ENCODE measurements around the gene SCGB1C2.

Gene SCGB1C2

DNA sequence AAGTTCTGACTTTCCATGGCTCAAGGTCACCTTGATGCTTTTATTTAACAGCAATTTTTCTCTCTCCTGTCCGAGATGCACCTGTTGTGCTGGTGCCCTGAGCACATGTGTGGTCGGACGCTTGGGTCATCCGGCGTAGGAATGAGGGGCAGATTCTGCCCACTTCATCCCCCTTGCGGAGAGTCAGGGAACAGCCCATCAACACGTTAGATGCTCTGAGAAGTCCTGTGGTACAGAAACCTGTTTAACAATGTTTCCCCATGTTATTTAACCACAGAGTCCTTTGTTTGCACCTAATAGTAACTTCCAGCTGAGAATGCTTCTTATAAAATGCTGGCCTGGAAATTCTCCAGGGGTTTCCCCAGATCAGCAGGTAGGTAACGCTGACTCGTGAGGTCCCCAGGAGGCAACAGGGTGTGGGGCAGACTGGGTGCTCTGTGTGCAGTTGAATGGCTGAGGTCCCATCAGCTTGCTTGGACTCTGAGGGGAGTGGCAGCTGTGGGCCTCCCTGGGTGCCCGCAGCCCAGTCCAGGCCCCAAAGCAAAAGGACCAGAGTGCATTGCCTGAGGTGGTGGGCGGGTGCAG, 26.2 kb downstream of the SCGB1C2 start:
- TF ChIP-seq GATA2 (IDR thresholded peaks at IDR 0.05; ENCODE audit: low read depth, low read length): no peak
- TF ChIP-seq GATA3 (IDR thresholded peaks at IDR 0.05; ENCODE audit: low read depth, low read length): no peak

DNA sequence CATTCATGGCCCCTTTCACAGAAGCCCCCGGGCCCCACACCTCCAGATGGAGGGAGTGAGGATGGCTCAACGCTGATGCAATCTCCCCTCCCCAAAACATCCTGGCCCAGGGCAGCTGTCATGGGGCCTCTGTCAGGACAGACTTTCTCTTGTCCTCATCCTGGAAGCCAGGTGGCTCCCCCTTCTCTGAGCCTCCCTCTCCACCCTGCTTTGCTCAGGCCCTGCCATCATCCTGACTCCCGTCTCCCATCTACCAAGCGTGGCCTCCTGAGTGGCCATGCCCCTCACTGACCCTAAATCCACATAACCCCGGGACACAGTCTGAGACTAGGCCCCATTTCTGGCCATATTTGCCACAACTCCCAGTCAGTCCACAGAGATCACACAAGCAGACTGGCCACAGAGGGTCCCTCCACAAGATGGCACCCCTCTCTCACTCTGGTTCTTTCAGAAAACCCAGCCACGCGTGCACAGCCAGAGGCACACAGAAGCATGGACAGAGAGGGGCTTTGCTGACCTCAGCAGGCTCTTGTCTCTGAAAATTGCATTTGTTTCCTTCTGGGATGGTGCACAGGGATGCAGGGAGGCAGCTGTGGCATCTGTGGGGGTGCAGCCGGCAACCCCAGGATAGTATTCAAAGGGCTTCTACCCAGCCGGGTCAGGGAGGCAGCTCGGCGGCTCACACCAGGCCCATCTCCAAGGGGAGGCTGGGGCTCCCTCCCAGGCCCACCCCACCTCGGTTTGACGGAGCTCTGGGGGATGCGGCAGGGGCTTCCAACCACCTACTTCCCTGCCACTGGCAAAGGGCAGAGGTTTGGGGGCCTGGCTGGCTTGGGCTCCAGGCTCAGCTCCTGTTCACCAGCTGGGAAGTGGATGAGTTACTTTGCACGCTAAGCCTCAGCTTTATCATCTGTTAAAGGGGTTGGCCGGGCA, 27.2 kb downstream of the SCGB1C2 start:
- TF ChIP-seq GATA2 (IDR thresholded peaks at IDR 0.05; ENCODE audit: low read depth, low read length) (no peak), GATA3 (IDR thresholded peaks at IDR 0.05; ENCODE audit: low read depth, low read length) (no peak)

DNA sequence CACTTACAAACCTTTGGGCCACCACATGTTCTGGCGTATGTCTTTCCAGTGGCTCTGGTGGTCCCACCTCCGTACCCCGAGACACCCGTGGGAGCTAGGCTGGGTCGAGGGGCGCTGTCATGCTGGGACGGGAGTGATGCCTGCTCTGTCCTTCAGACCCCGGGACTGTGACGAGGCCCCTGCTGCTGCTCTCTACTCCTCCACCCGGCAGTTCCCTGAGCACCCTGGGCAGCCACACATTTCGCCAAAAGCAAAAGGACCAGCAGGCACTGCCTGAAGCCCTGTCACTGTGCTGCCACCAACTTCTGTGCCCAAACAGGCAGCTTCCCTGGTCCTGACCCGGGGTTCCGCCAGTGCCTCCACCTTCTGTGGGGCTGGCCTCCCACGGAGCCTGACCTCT, 28.6 kb downstream of the SCGB1C2 start:
- TF ChIP-seq GATA3 (IDR thresholded peaks at IDR 0.05; ENCODE audit: low read depth, low read length): no peak
- no peak for TF ChIP-seq GATA2 (IDR thresholded peaks at IDR 0.05; ENCODE audit: low read depth, low read length)

DNA sequence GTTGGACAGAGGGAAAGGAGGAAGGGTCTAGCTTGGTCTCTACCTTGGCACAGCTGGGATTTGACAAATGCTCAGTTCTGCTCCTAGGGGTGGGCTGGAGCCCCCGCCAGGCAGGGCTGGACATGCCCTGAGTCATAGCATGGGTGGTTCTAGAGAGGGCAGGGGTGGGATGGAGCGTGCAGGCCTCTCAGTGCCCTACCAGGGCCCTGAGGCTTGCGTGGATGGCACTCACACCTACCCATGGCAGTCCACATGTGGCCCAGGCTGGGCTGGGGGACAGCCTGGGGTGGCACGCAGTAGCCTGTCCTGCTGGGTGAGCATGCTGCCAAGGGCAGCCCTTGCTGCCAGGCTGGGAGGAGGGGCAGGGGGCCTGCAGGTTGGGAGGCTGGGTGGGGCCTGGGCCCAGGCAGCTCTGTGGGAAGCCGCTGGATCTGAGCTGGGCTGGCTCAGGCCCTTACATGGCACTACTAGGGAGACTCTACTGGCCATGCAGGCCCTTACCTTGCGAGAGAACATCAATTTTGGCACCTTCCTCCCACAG, 32.8 kb downstream of the SCGB1C2 start:
- TF ChIP-seq GATA2 (IDR thresholded peaks at IDR 0.05; ENCODE audit: low read depth, low read length) (no peak), GATA3 (IDR thresholded peaks at IDR 0.05; ENCODE audit: low read depth, low read length) (no peak)

DNA sequence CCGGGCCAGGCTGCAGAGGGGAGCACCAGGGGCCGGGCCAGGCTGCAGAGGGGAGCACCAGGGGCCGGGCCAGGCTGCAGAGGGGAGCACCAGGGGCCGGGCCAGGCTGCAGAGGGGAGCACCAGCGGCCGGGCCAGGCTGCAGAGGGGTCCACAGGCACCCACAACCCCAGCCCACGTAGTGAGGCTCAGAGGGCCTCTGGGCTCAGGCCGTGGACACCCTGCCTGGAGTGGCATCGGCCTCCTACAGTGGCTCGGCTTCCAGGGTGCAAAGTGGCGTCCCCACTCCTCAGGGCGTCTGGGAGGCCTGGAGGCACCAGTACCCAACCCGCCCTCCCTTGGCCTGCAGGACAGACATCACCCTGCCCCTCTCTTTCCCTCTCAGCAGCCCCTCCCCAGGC, 34.5 kb downstream of the SCGB1C2 start:
- TF ChIP-seq GATA3 (IDR thresholded peaks at IDR 0.05; ENCODE audit: low read depth, low read length) (no peak), GATA2 (IDR thresholded peaks at IDR 0.05; ENCODE audit: low read depth, low read length) (no peak)

DNA sequence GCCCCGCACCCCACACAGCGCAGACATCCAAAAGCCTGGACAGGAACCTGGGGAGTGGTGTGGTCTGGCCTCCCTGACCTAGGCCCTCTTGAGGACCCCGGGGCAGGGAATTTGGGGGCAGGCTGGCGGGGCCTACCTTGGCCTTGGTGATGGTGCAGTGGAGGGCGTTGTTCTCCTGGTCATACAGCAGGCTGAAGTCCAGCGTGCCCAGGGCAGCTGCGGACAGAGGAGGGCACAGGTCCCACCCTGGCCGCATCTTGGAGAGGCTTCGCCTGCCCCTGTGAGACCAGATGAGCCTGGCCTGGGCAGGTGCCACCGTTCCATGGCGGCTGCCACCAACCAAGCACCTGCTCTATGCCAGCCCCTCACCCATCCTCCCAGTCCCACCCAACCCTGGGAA, 35.0 kb downstream of the SCGB1C2 start:
- TF ChIP-seq GATA2 (IDR thresholded peaks at IDR 0.05; ENCODE audit: low read depth, low read length) (no peak), GATA3 (IDR thresholded peaks at IDR 0.05; ENCODE audit: low read depth, low read length) (no peak)

DNA sequence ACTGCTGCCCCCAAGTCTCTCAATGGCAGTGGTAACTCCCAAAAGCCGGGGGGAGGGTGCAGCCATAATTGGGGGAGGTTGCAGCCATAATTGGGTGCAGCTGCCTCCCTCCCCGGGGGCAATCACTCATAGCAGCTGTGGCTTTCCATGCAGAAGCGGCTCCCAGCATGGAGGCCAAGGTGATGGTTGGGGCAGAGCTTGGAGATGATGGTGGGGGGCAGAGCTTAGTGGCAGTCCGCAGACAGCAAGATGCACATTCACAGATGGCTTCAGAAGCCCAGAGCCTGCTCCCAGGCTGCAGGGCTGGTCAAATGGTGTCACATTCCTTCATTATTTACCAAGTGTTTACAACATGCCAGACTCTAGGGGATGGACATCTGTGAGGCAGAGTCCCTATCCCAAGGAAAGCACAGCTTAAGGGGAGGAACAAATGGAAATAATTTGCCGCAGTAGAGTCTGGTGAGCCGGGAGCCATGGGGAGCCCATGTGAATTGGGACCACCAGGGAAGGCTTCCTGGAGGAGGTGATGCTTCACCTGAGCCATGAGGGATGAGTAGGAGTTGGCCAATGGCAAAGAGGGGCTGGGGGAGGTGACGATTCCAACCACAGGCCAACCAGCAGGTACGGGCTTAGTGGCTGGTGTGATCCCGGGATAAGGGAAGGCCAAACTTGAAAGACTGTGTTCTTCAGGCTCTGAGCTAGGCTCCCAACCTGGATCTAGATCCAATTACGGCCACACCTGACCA, 36.0 kb downstream of the SCGB1C2 start:
- TF ChIP-seq GATA2 (IDR thresholded peaks at IDR 0.05; ENCODE audit: low read depth, low read length): no peak
- TF ChIP-seq GATA3 (IDR thresholded peaks at IDR 0.05; ENCODE audit: low read depth, low read length): no peak

DNA sequence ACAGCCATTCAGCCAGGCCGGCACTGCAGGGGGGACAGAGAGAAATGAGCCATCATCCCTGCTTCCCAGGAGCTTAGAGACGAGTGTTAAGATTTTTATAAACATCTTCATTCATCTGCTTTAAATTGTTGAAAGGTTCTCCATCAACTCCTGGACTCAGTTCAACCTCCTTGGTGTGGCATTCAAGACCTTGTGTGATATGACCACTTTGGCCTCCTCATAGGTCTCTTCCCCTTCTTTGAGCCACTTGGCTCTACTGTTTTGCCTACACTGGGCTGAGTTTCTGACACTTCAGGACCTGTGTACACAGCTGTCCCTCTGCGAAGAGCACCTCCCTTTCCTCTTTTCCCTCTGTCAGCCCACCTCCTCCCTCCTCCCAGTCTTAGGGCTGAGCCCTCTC, 39.8 kb downstream of the SCGB1C2 start:
- TF ChIP-seq GATA3 (IDR thresholded peaks at IDR 0.05; ENCODE audit: low read depth, low read length) (no peak), GATA2 (IDR thresholded peaks at IDR 0.05; ENCODE audit: low read depth, low read length) (no peak)

DNA sequence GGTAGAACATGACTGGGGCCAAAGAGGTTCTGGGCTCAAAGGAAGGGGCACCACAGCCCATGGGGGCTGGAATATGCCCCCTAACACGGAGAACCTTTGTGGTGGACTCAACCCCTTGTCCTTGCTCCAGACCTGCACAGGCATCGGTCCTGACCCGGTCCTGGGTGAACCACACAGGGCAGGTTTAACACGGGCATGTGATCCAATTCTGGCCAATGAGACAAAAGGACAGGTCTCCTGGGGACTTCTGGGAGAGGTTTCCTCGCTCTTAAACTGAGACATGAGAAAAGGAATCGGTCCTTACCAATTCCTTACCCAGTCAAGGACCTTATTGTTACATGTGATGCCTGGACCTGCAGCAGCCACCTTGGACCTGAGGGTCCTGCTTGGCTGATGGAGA, 40.4 kb downstream of the SCGB1C2 start:
- no peak for TF ChIP-seq GATA3 (IDR thresholded peaks at IDR 0.05; ENCODE audit: low read depth, low read length)
- TF ChIP-seq GATA2 (IDR thresholded peaks at IDR 0.05; ENCODE audit: low read depth, low read length): no peak

DNA sequence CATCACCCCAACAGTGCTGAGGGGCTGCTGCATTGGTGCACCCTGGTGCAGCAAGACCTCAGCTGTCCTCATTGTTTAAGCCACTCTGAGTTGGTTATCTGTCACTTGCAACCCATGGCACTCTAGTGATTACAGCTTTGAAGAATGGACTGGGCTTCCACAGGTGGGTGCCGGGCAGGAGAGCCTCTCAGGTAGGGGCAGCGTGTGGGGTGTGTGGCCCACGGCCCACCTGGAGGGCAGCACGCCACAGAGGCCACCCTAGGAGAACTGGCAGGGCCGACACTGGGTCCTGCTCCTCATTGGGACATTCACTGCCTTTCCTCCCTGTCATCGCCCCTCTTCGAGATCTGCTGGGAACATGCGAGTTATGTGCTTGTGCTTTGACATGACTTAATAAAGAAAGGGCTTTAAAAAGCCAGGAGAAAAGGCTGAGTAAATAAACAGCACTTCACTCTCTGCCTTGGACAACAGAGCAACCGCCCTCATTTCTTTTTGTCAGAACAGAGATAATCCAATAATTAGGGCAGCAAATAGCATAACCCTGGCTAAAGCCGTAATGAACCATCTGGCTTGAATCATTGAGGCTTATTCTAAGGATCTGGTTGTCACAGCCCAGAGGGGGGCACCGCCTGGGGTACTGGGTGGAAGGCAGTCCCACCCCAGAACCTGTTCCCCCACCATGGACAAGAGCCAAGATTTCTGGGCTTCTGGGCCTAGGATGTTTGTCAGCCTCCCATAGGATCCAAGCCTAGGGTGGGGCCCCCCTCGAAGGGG, 41.1 kb downstream of the SCGB1C2 start:
- TF ChIP-seq GATA3 (IDR thresholded peaks at IDR 0.05; ENCODE audit: low read depth, low read length) (no peak), GATA2 (IDR thresholded peaks at IDR 0.05; ENCODE audit: low read depth, low read length) (peak; percentile 62; the same call in 1 of the 2 replicates)

DNA sequence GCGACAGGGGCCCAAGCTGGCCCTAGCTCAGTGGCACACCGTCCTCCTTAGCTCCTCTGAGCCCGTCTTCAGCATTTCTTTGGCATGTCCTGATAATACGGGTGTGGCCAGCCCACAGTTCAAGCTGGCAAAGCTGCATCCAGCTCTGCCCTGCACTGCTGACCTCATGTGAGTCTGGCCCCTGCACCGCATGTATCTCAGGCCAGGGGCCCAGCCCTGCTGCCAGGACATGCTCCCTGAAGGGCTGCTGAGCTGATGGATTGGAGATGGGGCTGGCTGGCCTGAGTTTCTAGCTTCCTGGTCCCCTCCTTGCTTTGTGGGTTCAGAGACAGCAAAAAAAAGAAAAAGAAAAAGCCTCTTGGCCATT, 41.7 kb downstream of the SCGB1C2 start:
- TF ChIP-seq GATA2 (IDR thresholded peaks at IDR 0.05; ENCODE audit: low read depth, low read length) (no peak), GATA3 (IDR thresholded peaks at IDR 0.05; ENCODE audit: low read depth, low read length) (no peak)

DNA sequence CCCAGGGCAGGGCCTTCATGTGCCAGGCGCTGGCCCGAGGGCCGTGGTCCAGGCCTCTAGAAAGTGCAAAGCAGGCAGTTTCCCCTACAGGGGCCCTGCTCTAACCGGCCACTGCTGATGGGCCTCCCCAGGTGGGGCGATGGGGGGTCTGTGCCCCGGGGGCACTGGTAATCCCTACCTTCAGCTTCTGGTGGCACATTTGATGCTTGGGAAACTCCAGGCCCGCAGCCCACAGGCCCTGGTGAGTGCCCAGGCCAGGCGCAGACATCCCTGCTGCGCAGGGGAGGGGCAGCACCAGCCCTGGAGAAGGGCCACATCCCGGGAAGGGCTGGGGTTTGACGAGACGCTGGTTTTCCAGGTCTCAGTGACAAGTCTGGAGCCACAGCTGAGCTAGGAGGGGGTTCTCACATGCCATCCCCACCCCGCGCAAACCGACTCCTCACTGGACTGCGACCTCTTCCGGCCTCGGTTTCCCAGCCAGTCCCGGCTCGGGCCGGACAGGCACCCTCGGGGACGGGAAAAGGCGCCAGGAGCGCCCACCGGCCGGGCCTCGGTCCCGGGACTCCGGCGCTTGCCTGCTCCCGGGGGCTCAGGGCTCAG, 42.5 kb downstream of the SCGB1C2 start:
- TF ChIP-seq GATA3 (IDR thresholded peaks at IDR 0.05; ENCODE audit: low read depth, low read length) (no peak), GATA2 (IDR thresholded peaks at IDR 0.05; ENCODE audit: low read depth, low read length) (no peak)

All from SH-SY5Y (cell line).